ENCODE measurements around the gene NOP14. TPM values are rescaled to one million over a fixed set of nuclear protein-coding genes. Genes with fewer than 3 reads are reported as not detected.

The NOP14 gene
- total and polyA plus RNA-seq, 2 experiments from 2014 or later = 29.9 to 38.7 TPM

GRCh38 chr4:2941138-2942036 is 21.8 kb downstream of the NOP14 start:
- peaks cover 99% of the 10 kb centered on the region for H3K36me3 Mint-ChIP-seq (ENCODE audit: low read depth)
- ATAC-seq = no peak

More at GRCh38 chr4:2941138-2942036, 21.8 kb downstream of the NOP14 start:
- DNase-seq (ENCODE audit: low spot score) = no peak
- no peak overlapping the region for H2AFZ ChIP-seq
- H3K4me3 Mint-ChIP-seq = no peak overlapping the region
- no peaks in the 10 kb centered on the region for H3K9me3 Mint-ChIP-seq
- no peak overlapping the region for H3K27ac Mint-ChIP-seq
- no peak overlapping the region for H3K4me2 ChIP-seq
- H4K20me1 ChIP-seq (replicated peaks; ENCODE audit: insufficient read depth) = peaks cover 17% of the 10 kb centered on the region
- no peaks in the 10 kb centered on the region for H3K9me2 ChIP-seq (ENCODE audit: insufficient read depth)
- no peak overlapping the region for H3K4me3 ChIP-seq
- no peak for TF ChIP-seq EZH2phosphoT487 (IDR thresholded peaks at IDR 0.05; ENCODE audit: unreplicated experiment)
- no peak for TF ChIP-seq REST (IDR thresholded peaks at IDR 0.05; ENCODE audit: unreplicated experiment)
- no peak for TF ChIP-seq JUNB (IDR thresholded peaks at IDR 0.05; ENCODE audit: unreplicated experiment)
- no peak for TF ChIP-seq CTCF (conservative IDR thresholded peaks at IDR 0.05; ENCODE audit: low read depth in 2 of 2)
- no peak for TF ChIP-seq ZNF462 (CRISPR knock-in tag; IDR thresholded peaks at IDR 0.05)
- TF ChIP-seq ZNF114 (CRISPR knock-in tag; IDR thresholded peaks at IDR 0.05) = no peak
- TF ChIP-seq ZNF331 (CRISPR knock-in tag; IDR thresholded peaks at IDR 0.05; ENCODE audit: low read depth) = no peak
- TF ChIP-seq POLR2AphosphoS5 (IDR thresholded peaks at IDR 0.05; ENCODE audit: low read depth) = no peak
- TF ChIP-seq STAT1 (IDR thresholded peaks at IDR 0.05; ENCODE audit: unreplicated experiment) = no peak
- TF ChIP-seq CREB1 (CRISPR knock-in tag; IDR thresholded peaks at IDR 0.05; ENCODE audit: low read depth) = no peak
- no peak for TF ChIP-seq NANOG (IDR thresholded peaks at IDR 0.05; ENCODE audit: borderline replicate concordance)
- no peak for TF ChIP-seq EZH2 (IDR thresholded peaks at IDR 0.05; ENCODE audit: low read depth, unreplicated experiment)
- H3F3A ChIP-seq (replicated peaks; ENCODE audit: low read depth) = peaks cover 33% of the 10 kb centered on the region; the same call in 1 of the 2 replicates
- H3K27ac ChIP-seq (ENCODE audit: low read depth) = no peak overlapping the region
- H3K4me1 ChIP-seq (ENCODE audit: insufficient read depth) = no peaks in the 10 kb centered on the region; the same call in 1 of the 2 replicates
- peaks cover 18% of the 10 kb centered on the region for H3K27me3 Mint-ChIP-seq (ENCODE audit: insufficient read depth, low read depth, poor library complexity)
- H3K79me2 ChIP-seq (replicated peaks; ENCODE audit: insufficient read depth) = peaks cover 8% of the 10 kb centered on the region
- peaks cover 51% of the 10 kb centered on the region for H3K36me3 ChIP-seq (ENCODE audit: insufficient read depth)
- H3K27me3 ChIP-seq (ENCODE audit: insufficient read depth) = no peaks in the 10 kb centered on the region
- H3K4me1 Mint-ChIP-seq = peaks cover 13% of the 10 kb centered on the region

Measured in GM23338 (cell line).